Measurements from ENCODE around the gene CPED1.

CPED1 gene

GRCh38 chr7:121301446-121302213, 313.1 kb downstream of the CPED1 start:
- no peak overlapping the region for H3K4me3 ChIP-seq (ENCODE audit: low read depth, low read length)
- no peak for TF ChIP-seq CTCF (IDR thresholded peaks at IDR 0.05; ENCODE audit: low read depth, low read length)

GRCh38 chr7:121302214-121302745, 313.8 kb downstream of the CPED1 start:
- H3K4me3 ChIP-seq (ENCODE audit: low read depth, low read length), result peak overlapping the region; percentile 11; the same call in 1 of the 2 replicates
- no peak for TF ChIP-seq CTCF (IDR thresholded peaks at IDR 0.05; ENCODE audit: low read depth, low read length)

- no peak for TF ChIP-seq CTCF (IDR thresholded peaks at IDR 0.05; ENCODE audit: low read depth, low read length)
- no peak overlapping the region for H3K4me3 ChIP-seq (ENCODE audit: low read depth, low read length)
These were observed 315.1 kb downstream of the CPED1 start for GRCh38 chr7:121303422-121304101.

- no peak for TF ChIP-seq CTCF (IDR thresholded peaks at IDR 0.05; ENCODE audit: low read depth, low read length)
- no peak overlapping the region for H3K4me3 ChIP-seq (ENCODE audit: low read depth, low read length)
These were observed 315.7 kb downstream of the CPED1 start for GRCh38 chr7:121304102-121304658.

GRCh38 chr7:121305109-121305508, 316.6 kb downstream of the CPED1 start:
- H3K4me3 ChIP-seq (ENCODE audit: low read depth, low read length), result no peak overlapping the region
- no peak for TF ChIP-seq CTCF (IDR thresholded peaks at IDR 0.05; ENCODE audit: low read depth, low read length)

GRCh38 chr7:121306565-121306964, 318.1 kb downstream of the CPED1 start:
- H3K4me3 ChIP-seq (ENCODE audit: low read depth, low read length), result no peak overlapping the region
- no peak for TF ChIP-seq CTCF (IDR thresholded peaks at IDR 0.05; ENCODE audit: low read depth, low read length)

Data from WI38 (cell line).